Measurements from ENCODE around the gene USP17L20. TPM values are rescaled to one million over a fixed set of nuclear protein-coding genes. Genes with fewer than 3 reads are reported as not detected.

USP17L20 gene
- total RNA-seq, result not detected in 2 replicates

GRCh38 chr4:9257824-9258223 lies at the start of gene USP17L20:
TSS of gene USP17L20 (plus strand) at chr4:9258124. CDS start at chr4:9258124, 0 bp downstream.

GRCh38 chr4:9210357-9210756 lies 47.6 kb upstream of the USP17L20 start, which contains the start of gene USP17L10:
TSS of gene USP17L10 (plus strand) at chr4:9210657. CDS start at chr4:9210657, 0 bp downstream.

GRCh38 chr4:9215105-9215504 lies 42.8 kb upstream of the USP17L20 start, which contains the start of gene USP17L11:
TSS of gene USP17L11 (plus strand) at chr4:9215405. CDS start at chr4:9215405, 0 bp downstream.

GRCh38 chr4:9219852-9220251 lies 38.1 kb upstream of the USP17L20 start, which contains the start of gene USP17L12:
TSS of gene USP17L12 (plus strand) at chr4:9220152. CDS start at chr4:9220152, 0 bp downstream.

GRCh38 chr4:9224596-9224995 lies 33.3 kb upstream of the USP17L20 start, which contains the start of gene USP17L13:
TSS of gene USP17L13 (plus strand) at chr4:9224896. CDS start at chr4:9224896, 0 bp downstream.

GRCh38 chr4:9234085-9234484 lies 23.8 kb upstream of the USP17L20 start, which contains the start of gene USP17L15:
TSS of gene USP17L15 (plus strand) at chr4:9234385. CDS start at chr4:9234385, 0 bp downstream.

GRCh38 chr4:9243579-9243978 lies 14.3 kb upstream of the USP17L20 start, which contains the start of gene USP17L17:
TSS of gene USP17L17 (plus strand) at chr4:9243879. CDS start at chr4:9243879, 0 bp downstream.

GRCh38 chr4:9247953-9248680 lies 9.8 kb upstream of the USP17L20 start, which contains the start of gene USP17L18:
TSS of gene USP17L18 (plus strand) at chr4:9248630. CDS start at chr4:9248630, 0 bp downstream.

GRCh38 chr4:9253078-9253477 lies 4.8 kb upstream of the USP17L20 start, which contains the start of gene USP17L19:
TSS of gene USP17L19 (plus strand) at chr4:9253378. CDS start at chr4:9253378, 0 bp downstream.

GRCh38 chr4:9262572-9262971 lies 4.6 kb downstream of the USP17L20 start, which contains the start of gene USP17L21:
TSS of gene USP17L21 (plus strand) at chr4:9262872. CDS start at chr4:9262872, 0 bp downstream.

GRCh38 chr4:9267319-9267718 lies 9.4 kb downstream of the USP17L20 start, which contains the start of gene USP17L22:
TSS of gene USP17L22 (plus strand) at chr4:9267619. CDS start at chr4:9267619, 0 bp downstream.

Other genes starting within 250 kb of the USP17L20 start
- gene FAM90A26, start 87.7 kb upstream of the USP17L20 start, total RNA-seq, result not detected in 2 replicates
- not detected in 2 replicates for gene USP17L10, start 47.5 kb upstream of the USP17L20 start, total RNA-seq
- gene USP17L11, start 42.7 kb upstream of the USP17L20 start, total RNA-seq, result not detected in 2 replicates
- not detected in 2 replicates for gene USP17L12, start 38.0 kb upstream of the USP17L20 start, total RNA-seq
- not detected in 2 replicates for gene USP17L13, start 33.2 kb upstream of the USP17L20 start, total RNA-seq
- not detected in 2 replicates for gene USP17L15, start 23.7 kb upstream of the USP17L20 start, total RNA-seq
- not detected in 2 replicates for gene USP17L17, start 14.2 kb upstream of the USP17L20 start, total RNA-seq
- not detected in 2 replicates for gene USP17L18, start 9.5 kb upstream of the USP17L20 start, total RNA-seq
- gene USP17L19, start 4.7 kb upstream of the USP17L20 start, total RNA-seq, result not detected in 2 replicates
- gene USP17L21, start 4.7 kb downstream of the USP17L20 start, total RNA-seq, result not detected in 2 replicates
- not detected in 2 replicates for gene USP17L22, start 9.5 kb downstream of the USP17L20 start, total RNA-seq
- gene USP17L24, start 67.0 kb downstream of the USP17L20 start, total RNA-seq, result not detected in 2 replicates
- not detected in 2 replicates for gene USP17L25, start 71.8 kb downstream of the USP17L20 start, total RNA-seq
- gene USP17L26, start 76.5 kb downstream of the USP17L20 start, total RNA-seq, result not detected in 2 replicates
- not detected in 2 replicates for gene USP17L5, start 81.3 kb downstream of the USP17L20 start, total RNA-seq
- not detected in 2 replicates for gene USP17L27, start 86.0 kb downstream of the USP17L20 start, total RNA-seq
- not detected in 2 replicates for gene USP17L28, start 90.8 kb downstream of the USP17L20 start, total RNA-seq
- not detected in 2 replicates for gene USP17L29, start 95.5 kb downstream of the USP17L20 start, total RNA-seq
- not detected in 2 replicates for gene USP17L30, start 105.0 kb downstream of the USP17L20 start, total RNA-seq
- not detected in 2 replicates for gene DEFB131A, start 186.3 kb downstream of the USP17L20 start, total RNA-seq

All from epithelial cell of alveolus of lung (primary cell).